LHCN-M2 (cell line): ENCODE measurements around the gene TP53I13. TPM values are rescaled to one million over a fixed set of nuclear protein-coding genes. Genes with fewer than 3 reads are reported as not detected.
"Not testable (repeated sequence)": the region's sequence is repeated elsewhere in the genome, so short reads cannot be mapped to it uniquely, and the experiment has no call there.

ENCODE experiments used
- DNase-seq: peaks from one replicate; pipeline ENCODE4 v3.0.0-alpha.2; 2012; ENCODE audit warnings: low read depth
- polyA plus RNA-seq: library from polyadenylated mRNA; unstranded; fragments of >200 nt; gene quantifications from one replicate; pipeline ENCODE4 v1.2.1, GENCODE V29; 2012; ENCODE audit warnings: missing spikeins
- total RNA-seq: library from RNA; depleted of rRNA; stranded (reverse); fragments of >200 nt; gene quantifications from 2 replicates; pipeline ENCODE4 v1.2.3, GENCODE V29; 2014; rRNA removed

TP53I13 gene, protein sequence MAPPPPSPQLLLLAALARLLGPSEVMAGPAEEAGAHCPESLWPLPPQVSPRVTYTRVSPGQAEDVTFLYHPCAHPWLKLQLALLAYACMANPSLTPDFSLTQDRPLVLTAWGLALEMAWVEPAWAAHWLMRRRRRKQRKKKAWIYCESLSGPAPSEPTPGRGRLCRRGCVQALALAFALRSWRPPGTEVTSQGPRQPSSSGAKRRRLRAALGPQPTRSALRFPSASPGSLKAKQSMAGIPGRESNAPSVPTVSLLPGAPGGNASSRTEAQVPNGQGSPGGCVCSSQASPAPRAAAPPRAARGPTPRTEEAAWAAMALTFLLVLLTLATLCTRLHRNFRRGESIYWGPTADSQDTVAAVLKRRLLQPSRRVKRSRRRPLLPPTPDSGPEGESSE
- total RNA-seq = 61.2 and 67.8 TPM in 2 replicates
- polyA plus RNA-seq = 32.9 TPM

- DNase-seq = peak; percentile 83
Observed at GRCh38 chr17:29568331-29569244, at the start of gene TP53I13. Gene TP53I13 (plus strand): TSS chr17:29568701. CDS start chr17:29568759, 58 bp downstream.

GRCh38 chr17:29524692-29525091 lies 43.8 kb upstream of the TP53I13 start:
- peak; percentile 12 for DNase-seq

- DNase-seq = peak; percentile 1
Observed at GRCh38 chr17:29526322-29526721, 42.2 kb upstream of the TP53I13 start.

DNA sequence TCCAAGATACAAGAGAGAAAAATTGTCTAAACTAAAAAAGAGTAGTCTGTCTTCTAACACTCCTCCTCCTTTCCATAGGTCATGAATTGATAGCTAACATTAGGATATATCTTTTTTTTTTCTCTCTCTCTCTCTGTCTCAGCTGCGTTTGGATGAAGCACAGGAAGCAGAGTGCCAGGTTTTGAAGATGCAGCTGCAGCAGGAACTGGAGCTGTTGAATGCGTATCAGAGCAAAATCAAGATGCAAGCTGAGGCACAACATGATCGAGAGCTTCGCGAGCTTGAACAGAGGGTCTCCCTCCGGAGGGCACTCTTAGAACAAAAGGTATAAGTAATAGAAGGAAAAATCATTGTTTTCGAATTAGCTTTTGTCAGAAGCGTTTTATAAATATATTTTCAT lies 34.5 kb upstream of the TP53I13 start:
- DNase-seq = no peak

GRCh38 chr17:29544066-29544465 lies 24.4 kb upstream of the TP53I13 start:
- DNase-seq = no peak

DNA sequence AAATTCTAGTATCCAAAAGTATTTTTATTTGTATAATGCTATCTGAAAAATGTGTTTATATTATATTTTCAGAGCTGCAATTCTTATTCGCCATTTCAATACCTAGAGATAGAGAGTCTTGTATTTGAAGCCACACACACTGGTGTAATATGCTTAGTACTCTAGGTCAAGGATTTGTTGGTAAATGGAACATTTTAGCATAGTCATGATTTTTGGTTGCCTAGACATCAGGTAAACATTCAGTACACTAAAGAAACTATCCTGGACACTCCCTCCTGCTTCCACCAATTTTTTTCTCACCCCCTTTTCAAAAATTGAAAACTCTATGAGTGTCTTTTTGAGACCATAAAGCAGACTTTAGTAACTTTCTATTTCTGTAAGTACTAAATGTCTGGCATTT lies 22.4 kb upstream of the TP53I13 start:
- no peak for DNase-seq

DNA sequence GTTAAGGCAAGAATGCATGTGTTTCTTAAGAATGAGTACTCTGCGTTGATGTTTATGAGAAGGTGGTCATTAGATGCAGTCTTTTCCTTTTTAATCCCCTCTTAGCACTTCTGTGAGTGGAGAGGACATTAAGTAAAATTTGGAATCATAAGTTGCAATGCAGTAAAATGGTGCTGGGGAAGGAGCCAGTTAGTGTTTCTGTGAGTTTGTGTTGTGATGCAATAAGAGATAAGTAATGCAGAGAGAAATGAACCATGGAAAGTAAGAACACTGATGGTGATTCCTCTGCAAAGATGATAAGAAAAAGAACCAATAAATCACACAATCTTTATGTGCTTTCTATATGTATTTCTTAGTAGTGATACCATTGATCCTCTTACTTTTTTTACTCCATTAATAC lies 21.7 kb upstream of the TP53I13 start:
- DNase-seq = no peak

DNA sequence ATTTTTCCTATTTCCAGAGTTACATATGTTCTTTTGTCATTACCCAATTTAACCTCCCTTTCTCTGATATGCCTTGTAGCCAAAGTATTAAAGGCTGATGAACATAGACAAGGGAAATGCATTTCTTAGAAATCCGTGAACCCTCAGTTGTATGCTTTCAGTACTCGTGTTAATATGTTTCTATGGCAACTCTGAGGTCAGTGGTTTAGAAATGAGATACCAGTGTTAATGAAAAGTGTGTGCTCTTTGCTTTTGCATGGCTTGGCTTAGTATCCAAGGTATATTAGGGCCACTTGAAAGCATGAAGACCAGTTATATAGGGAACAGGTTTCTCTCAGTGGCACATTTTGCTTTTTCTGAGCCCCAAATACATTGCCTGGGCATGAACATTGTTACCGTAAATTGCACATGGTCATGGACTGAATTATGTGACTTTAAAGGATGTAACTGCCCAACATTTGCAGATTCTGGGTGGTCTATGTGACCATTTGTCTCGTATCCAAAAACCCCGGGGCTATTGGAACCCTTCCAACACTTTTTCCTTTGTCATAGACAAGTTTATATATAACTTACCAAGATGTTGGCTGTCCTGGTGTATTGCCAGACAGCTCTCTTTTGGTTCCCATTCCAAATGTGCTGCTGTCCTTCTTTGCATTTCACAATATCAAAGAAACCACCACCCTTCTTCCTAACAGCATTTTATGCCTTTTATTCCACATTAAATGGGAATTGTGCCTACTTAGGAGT lies 19.2 kb upstream of the TP53I13 start:
- DNase-seq = no peak

GRCh38 chr17:29555840-29556239 lies 12.7 kb upstream of the TP53I13 start:
- DNase-seq = no peak

DNA sequence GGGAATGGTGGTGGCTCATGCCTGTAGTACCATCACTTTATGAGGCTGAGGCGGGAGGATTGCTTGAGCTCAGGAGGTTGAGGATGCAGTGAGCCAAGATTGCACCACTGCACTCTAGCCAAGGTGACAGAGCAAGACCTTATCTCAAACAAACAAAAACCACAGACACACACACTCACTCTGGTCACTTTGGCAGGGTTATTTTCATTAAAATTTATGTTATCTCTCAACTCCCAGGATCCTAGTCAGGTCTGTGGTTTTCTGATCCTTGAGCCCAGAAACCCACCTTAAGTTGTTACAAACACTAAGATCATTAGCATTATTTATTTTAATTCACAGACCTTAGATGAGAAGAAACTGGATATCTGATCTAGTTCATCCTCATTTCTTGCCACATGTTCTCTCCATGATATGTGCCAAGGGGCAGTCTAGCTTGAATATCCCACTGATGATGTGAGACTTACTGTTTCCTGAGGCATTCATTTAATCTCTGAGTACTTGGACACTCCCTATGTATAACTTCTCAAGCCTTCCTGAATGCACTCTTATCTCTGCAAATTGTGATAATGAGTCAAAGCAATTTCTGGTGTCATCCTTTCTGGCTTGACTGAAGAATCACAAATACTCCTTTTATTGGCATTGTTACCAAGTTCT lies 11.3 kb upstream of the TP53I13 start:
- peak; percentile 12 for DNase-seq

DNA sequence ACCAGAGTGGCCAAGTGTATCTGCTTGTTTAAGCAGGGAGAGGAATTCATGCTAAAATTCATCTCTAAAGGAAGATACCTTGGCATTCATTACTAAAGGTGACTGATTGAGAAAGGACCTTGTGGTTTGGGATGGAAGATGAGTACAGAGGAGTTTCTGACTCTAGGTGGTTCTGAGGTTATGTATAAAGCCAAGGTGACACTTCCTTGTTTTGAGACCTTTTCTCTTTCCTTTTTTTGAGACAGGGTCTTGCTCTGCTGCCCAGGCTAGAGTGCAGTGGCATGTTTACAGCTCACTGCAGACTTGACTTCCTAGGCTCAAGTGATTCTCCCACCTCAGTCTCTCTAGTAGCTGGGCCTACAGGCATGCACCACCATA lies 10.8 kb upstream of the TP53I13 start:
- DNase-seq = no peak

- DNase-seq = not testable (repeated sequence)
Observed at GRCh38 chr17:29558139-29558538, 10.4 kb upstream of the TP53I13 start.

GRCh38 chr17:29559640-29560039 lies 8.9 kb upstream of the TP53I13 start:
- DNase-seq = no peak

GRCh38 chr17:29560316-29560715 lies 8.2 kb upstream of the TP53I13 start:
- DNase-seq = no peak

GRCh38 chr17:29561554-29562517 lies 6.7 kb upstream of the TP53I13 start:
- no peak for DNase-seq

DNA sequence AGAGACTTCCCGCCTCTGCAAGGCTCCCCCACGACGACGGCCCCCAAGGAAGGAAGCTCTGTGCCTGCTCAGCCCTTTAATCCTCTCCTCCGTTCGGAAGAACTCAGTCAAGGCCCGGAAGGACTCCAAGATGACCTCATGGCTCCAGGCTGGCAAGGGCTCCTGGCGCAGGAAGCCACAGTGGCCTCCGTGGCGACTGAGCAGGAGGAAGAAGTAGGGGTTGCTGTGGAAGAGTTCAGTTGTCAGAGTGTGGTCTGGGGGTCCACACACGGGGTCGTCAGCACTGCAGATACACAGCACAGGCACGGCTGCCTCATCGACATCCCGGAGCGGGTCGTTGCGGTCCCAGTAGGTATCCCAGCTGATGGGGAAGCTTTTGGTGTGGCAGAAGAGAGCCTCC lies 5.9 kb upstream of the TP53I13 start:
- no peak for DNase-seq

DNA sequence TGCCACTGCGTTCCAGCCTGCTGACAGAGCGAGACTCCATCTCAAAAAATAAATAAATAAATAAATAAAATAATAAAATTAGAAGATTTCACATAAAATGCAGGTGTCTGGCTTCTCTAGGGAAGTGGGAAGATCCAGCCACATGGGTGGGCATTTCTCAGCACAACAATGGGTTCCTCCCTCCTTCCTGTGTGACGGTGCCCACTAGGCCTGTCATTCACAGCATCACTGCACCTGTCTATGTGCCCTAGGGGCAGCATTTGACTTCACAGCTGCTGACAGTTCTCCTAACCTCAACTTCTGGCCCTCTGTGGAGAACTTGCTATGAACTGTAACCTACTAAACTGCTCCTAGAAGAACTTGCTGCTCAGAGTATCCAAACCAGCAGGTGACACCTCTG lies 4.7 kb upstream of the TP53I13 start:
- DNase-seq = peak; percentile 41

- DNase-seq = no peak
Observed at GRCh38 chr17:29565643-29566472, 2.6 kb upstream of the TP53I13 start.
